Left ventricle myocardium inferior (tissue), 1 donor: ENCODE data around the gene ACAT2. TPM values are rescaled to one million over a fixed set of nuclear protein-coding genes. Genes with fewer than 3 reads are reported as not detected.
A peak's percentile ranks its signal among the peaks of the same experiment; 100 is the strongest.
"Not testable (repeated sequence)": the region's sequence is repeated elsewhere in the genome, so short reads cannot be mapped to it uniquely, and the experiment has no call there.

ENCODE experiments used
- DNase-seq: peaks from one replicate; pipeline ENCODE4 v3.0.0-alpha.2; 2020
- H3K27ac ChIP-seq: fragments of 200-600 bp; replicated peaks from 2 replicates; pipeline ENCODE4 v1.8.0; 2021
- H3K27me3 ChIP-seq: fragments of 200-600 bp; 2 replicates; pipeline ENCODE4 v1.8.0; 2021; ENCODE audit warnings: low read depth
- H3K36me3 ChIP-seq: fragments of 200-600 bp; 2 replicates; pipeline ENCODE4 v1.8.0; 2021
- H3K4me1 ChIP-seq: fragments of 200-600 bp; 2 replicates; pipeline ENCODE4 v1.8.0; 2021
- H3K4me3 ChIP-seq: fragments of 200-600 bp; 2 replicates; pipeline ENCODE4 v1.8.0; 2021; ENCODE audit warnings: mild to moderate bottlenecking, moderate library complexity
- H3K9me3 ChIP-seq: fragments of 200-600 bp; replicated peaks from 2 replicates; pipeline ENCODE4 v1.8.0; 2021
- CTCF ChIP-seq: fragments of 200-600 bp; IDR thresholded peaks from 2 replicates; pipeline ENCODE4 v1.8.0; 2021; ENCODE audit warnings: antibody characterized with exemption, mild to moderate bottlenecking, borderline replicate concordance
- intact Hi-C: fragments of 100-400 bp; cut with micrococcal nuclease; formaldehyde crosslinking; loops from one replicate; pipeline ENCODE4 v1.11.0; 2022
- total RNA-seq: library from RNA; stranded (reverse); fragmentation: NEBNext Ultra II Directional; extraction: Animal tissue kit (Norgen Biotek cat#: 25700); gene quantifications from one replicate; pipeline ENCODE4 v1.2.1, GENCODE V29; 2021
- donor health status: DM: no; HTN: yes; CAD: no; lungs with severe emphysema.

ACAT2 gene
- total RNA-seq, 1 donor from 2014 or later, result 5.2 TPM

- Histone ChIP-seq H3K27ac (peak overlapping the region; percentile 99), H3K9me3 (no peaks in the 10 kb centered on the region), H3K27me3 (no peaks in the 10 kb centered on the region), H3K36me3 (no peaks in the 10 kb centered on the region), H3K4me3 (peak overlapping the region; percentile 81), H3K4me1 (peaks cover 79% of the 10 kb centered on the region)
- TF ChIP-seq CTCF, result no peak
- intact Hi-C loops, result loop anchor here (5.0 kb wide), 1 partner anchor 36 kb away; the partner anchor contains the start of gene SOD2
- no peak for DNase-seq
Observed at GRCh38 chr6:159727717-159728445, 34.0 kb upstream of the ACAT2 start.

DNA sequence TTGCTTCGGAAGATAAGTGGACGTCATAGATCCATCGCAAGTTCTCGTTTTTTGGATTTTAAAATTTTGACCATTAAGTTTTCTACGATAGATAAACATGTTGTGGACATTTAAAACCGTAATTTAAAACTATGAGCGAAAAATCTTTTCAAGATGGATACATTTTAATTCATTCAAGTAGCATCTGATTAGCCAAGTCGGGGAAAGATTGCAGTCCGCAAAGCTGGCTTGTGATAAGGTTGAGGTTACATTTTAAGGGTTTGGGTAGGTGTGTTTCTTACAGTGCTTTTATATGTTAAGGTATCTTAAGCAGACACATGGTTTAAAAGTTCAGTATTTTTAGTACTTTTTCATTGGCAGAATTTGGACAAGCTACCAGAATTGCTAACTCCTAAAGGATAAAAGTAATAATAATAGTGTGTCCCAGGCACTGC is 33.3 kb upstream of the ACAT2 start:
- no peaks in the 10 kb centered on the region for H3K9me3 ChIP-seq
- intact Hi-C loops, result loop anchor here (5.0 kb wide), 1 partner anchor 36 kb away; the partner anchor contains the start of gene SOD2

GRCh38 chr6:159729598-159730331 is 32.1 kb upstream of the ACAT2 start:
- TF ChIP-seq CTCF, result no peak
- Histone ChIP-seq H3K9me3 (no peaks in the 10 kb centered on the region), H3K4me3 (peak overlapping the region; percentile 81), H3K27ac (no peak overlapping the region), H3K4me1 (peaks cover 96% of the 10 kb centered on the region), H3K36me3 (no peaks in the 10 kb centered on the region), H3K27me3 (no peaks in the 10 kb centered on the region)
- DNase-seq, result no peak
- intact Hi-C loops, result loop anchor here (5.0 kb wide), 1 partner anchor 37 kb away; the partner anchor contains the start of gene SOD2

More for the DNA sequence above, 33.3 kb upstream of the ACAT2 start:
- TF ChIP-seq CTCF, result no peak
- Histone ChIP-seq H3K27ac (peak overlapping the region; percentile 99), H3K27me3 (no peaks in the 10 kb centered on the region), H3K4me3 (peak overlapping the region; percentile 81), H3K36me3 (no peaks in the 10 kb centered on the region), H3K4me1 (peaks cover 86% of the 10 kb centered on the region)
- no peak for DNase-seq

GRCh38 chr6:159730332-159730676 is 31.5 kb upstream of the ACAT2 start:
- intact Hi-C loops, result no loop called here
- peak overlapping the region; percentile 16 for H3K27ac ChIP-seq
- H3K4me3 ChIP-seq, result peak overlapping the region; percentile 81
- H3K9me3 ChIP-seq, result no peaks in the 10 kb centered on the region
- no peaks in the 10 kb centered on the region for H3K27me3 ChIP-seq
- no peak for TF ChIP-seq CTCF
- peaks cover 96% of the 10 kb centered on the region for H3K4me1 ChIP-seq
- DNase-seq, result no peak
- no peaks in the 10 kb centered on the region for H3K36me3 ChIP-seq

GRCh38 chr6:159732550-159732949 is 29.3 kb upstream of the ACAT2 start:
- H3K4me1 ChIP-seq, result peaks cover 99% of the 10 kb centered on the region
- H3K27me3 ChIP-seq, DNase-seq, intact Hi-C loops, H3K27ac ChIP-seq, H3K36me3 ChIP-seq, H3K9me3 ChIP-seq, H3K4me3 ChIP-seq: not testable (repeated sequence)

DNA sequence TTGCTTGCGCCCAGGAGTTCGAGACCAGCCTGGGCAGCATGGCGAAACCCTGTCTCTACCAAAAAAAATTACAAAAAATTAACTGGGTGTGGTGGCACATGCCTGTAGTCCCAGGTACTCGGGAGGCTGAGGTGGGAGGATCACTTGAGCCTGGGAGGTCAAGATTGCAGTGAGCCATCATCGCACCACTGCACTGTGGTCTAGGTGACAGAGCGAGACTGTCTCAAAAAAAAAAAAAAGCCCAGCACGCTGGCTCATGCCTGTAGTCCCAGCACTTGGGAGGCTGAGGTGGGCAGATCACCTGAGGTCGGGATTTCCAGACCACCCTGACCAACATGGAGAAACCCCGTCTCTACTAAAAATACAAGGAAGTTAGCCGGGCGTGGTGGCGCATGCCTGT is 28.4 kb upstream of the ACAT2 start:
- H3K4me1 ChIP-seq, result peaks cover 99% of the 10 kb centered on the region
- H3K27ac ChIP-seq, H3K4me3 ChIP-seq, H3K27me3 ChIP-seq, DNase-seq, H3K36me3 ChIP-seq, intact Hi-C loops, H3K9me3 ChIP-seq: not testable (repeated sequence)
